Activated naive CD4-positive, alpha-beta T cell treated with anti-CD3 and anti-CD28 coated beads, Interleukin-2, amount 10 ng/mL, durations not matched to agents 5 hours and 36 hours (primary cell): ENCODE data around the gene SCARB1. TPM values are rescaled to one million over a fixed set of nuclear protein-coding genes. Genes with fewer than 3 reads are reported as not detected.

ENCODE experiments used
- total RNA-seq, 2 experiments: library from RNA; stranded (reverse); gene quantifications; one replicate each; pipeline ENCODE4 v1.2.3, GENCODE V29; 2021

SCARB1 gene, protein sequence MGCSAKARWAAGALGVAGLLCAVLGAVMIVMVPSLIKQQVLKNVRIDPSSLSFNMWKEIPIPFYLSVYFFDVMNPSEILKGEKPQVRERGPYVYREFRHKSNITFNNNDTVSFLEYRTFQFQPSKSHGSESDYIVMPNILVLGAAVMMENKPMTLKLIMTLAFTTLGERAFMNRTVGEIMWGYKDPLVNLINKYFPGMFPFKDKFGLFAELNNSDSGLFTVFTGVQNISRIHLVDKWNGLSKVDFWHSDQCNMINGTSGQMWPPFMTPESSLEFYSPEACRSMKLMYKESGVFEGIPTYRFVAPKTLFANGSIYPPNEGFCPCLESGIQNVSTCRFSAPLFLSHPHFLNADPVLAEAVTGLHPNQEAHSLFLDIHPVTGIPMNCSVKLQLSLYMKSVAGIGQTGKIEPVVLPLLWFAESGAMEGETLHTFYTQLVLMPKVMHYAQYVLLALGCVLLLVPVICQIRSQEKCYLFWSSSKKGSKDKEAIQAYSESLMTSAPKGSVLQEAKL
- 1 to 10 TPM; 5.6 to 7.9 TPM for total RNA-seq

DNA sequence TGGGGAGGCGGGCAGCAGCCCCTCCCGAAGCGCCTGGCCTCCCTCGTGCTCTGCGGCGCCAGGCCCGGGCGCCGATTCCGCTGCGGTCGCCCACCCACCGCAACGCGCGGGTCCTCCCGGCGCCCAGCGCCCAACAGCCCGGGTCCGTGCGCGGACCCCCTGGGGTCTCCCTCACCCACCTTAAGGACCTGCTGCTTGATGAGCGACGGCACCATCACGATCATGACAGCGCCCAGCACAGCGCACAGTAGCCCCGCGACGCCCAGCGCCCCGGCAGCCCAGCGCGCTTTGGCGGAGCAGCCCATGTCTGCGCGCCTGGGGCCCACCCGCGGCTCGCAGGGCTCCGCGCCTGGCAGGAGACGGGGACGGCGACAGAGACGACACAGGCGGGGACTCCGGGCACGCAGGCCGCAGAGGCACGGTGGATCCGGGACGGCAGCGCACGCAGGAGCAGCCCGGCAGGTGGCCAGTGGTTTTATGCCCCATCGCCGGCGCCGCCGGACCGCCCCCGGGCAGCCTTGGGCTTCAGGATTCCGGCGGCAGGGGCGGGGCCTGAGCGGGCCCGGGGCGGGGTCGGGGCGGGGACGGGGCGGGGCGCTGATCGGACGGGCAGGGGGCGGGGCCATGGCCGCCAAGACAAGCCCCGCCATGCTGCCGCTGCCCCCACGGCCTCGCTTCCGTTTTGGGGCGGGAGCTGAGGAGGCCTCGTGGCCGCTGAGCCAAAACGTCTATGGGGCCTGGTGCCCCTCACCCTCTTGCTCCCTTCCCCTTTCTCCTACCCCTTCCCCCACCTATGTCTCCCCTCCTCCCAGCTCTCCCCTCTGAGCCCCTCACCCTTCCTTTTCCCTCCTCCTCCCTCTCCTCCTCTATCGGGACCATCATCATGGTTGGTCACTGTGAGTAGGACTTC lies at the start of gene SCARB1:
SCARB1 (minus strand) TSS at position 449 of the 910 bp plus-strand sequence; CDS start at position 305, 144 bp downstream.

Other genes with a start within 250 kb of the SCARB1 start
- gene UBC, start 50.8 kb upstream of the SCARB1 start, total RNA-seq = 100 to 1,000 TPM; 878 to 898 TPM
- 10 to 100 TPM; 25.0 to 25.7 TPM for gene DHX37, start 125.3 kb upstream of the SCARB1 start, total RNA-seq
- gene BRI3BP, start 129.8 kb upstream of the SCARB1 start, total RNA-seq = 10 to 100 TPM; 21.2 to 22.8 TPM
- gene AACS, start 201.6 kb upstream of the SCARB1 start, total RNA-seq = 10 to 100 TPM; 27.8 to 27.9 TPM